Fibroblast of mammary gland (primary cell): ENCODE results near the gene ABCG1.

Experiments
- DNase-seq: peaks from one replicate; pipeline ENCODE4 v3.0.0-alpha.2; 2010; ENCODE audit warnings: low read depth
- H3K4me3 ChIP-seq: 2 replicates; pipeline ENCODE4 v1.5.1; 2011; ENCODE audit warnings: low read depth, mild to moderate bottlenecking, low read length, moderate library complexity; ENCODE audit not compliant: control insufficient read depth
- CTCF ChIP-seq: conservative IDR thresholded peaks from 2 replicates; pipeline ENCODE4 v1.5.1; 2011; ENCODE audit warnings: low read depth, low read length, inconsistent platforms; ENCODE audit not compliant: control insufficient read depth, insufficient read depth

The ABCG1 gene

GRCh38 chr21:42258885-42259407 is 40.0 kb downstream of the ABCG1 start:
- no peak for TF ChIP-seq CTCF
- no peak for DNase-seq
- H3K4me3 ChIP-seq = no peak overlapping the region

GRCh38 chr21:42260121-42260520 is 41.2 kb downstream of the ABCG1 start:
- no peak for TF ChIP-seq CTCF
- no peak overlapping the region for H3K4me3 ChIP-seq
- DNase-seq = no peak

GRCh38 chr21:42261829-42262200 is 42.9 kb downstream of the ABCG1 start:
- DNase-seq = no peak
- no peak for TF ChIP-seq CTCF
- no peak overlapping the region for H3K4me3 ChIP-seq

GRCh38 chr21:42262831-42263231 is 43.9 kb downstream of the ABCG1 start:
- peak; percentile 7 for DNase-seq
- TF ChIP-seq CTCF = no peak
- H3K4me3 ChIP-seq = no peak overlapping the region

GRCh38 chr21:42263591-42264131 is 44.7 kb downstream of the ABCG1 start:
- no peak for TF ChIP-seq CTCF
- no peak overlapping the region for H3K4me3 ChIP-seq
- no peak for DNase-seq

- TF ChIP-seq CTCF = no peak
- H3K4me3 ChIP-seq = no peak overlapping the region
- no peak for DNase-seq
Observed at GRCh38 chr21:42264245-42265195, 45.6 kb downstream of the ABCG1 start.
